HG02943 (cell line): ENCODE data around the gene BMP6.

Source experiments
- ATAC-seq: cut with Tn5 transposase; IDR thresholded peaks from one replicate; pipeline ENCODE4 v1.9.1; 2021; ENCODE audit warnings: mild to moderate bottlenecking, low read depth, moderate library complexity; ENCODE audit not compliant: unreplicated experiment

The BMP6 gene

DNA sequence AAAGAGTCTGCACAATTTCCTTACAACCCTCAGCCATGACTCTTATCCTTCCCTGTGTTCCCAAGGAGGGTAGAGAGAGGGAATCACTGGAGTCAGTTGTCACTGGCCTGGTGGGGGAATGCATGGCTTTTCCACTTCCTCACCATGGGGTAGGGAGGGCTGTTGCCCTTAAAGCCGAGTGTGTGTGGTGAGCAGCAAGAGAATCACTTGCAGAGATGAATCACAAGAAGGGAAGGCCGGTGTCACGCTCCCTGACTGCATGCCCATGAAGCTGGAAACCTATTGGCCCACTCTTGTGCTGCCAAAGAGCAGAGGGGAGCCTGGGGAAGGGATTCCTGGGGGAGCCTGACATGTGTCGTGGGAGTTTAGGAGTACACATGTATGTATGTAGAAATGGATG is 18.1 kb upstream of the BMP6 start:
- ATAC-seq: no peak

- no peak for ATAC-seq
These were observed 6.5 kb upstream of the BMP6 start for GRCh38 chr6:7719364-7719850.

- ATAC-seq: no peak
These were observed 5.6 kb upstream of the BMP6 start for GRCh38 chr6:7720346-7720745.

DNA sequence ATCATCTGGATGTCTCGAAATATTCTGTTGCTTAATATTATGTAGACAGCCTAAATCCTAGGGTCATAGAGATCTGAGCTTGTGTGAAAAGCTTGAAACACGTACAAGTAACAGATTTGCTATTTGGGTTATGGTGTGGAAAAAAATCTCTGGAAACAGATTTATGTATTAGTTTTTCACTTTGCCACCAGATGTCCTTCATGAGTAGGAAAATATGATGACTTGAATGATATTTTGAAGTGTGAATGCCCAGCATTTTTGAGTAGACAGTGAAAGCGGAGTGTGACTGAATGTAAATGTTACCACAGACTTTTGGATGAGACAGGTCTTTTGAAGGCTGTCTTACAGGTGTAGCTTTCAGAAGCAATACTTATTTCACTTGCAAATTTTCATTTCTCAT is 4.2 kb upstream of the BMP6 start:
- ATAC-seq: no peak

DNA sequence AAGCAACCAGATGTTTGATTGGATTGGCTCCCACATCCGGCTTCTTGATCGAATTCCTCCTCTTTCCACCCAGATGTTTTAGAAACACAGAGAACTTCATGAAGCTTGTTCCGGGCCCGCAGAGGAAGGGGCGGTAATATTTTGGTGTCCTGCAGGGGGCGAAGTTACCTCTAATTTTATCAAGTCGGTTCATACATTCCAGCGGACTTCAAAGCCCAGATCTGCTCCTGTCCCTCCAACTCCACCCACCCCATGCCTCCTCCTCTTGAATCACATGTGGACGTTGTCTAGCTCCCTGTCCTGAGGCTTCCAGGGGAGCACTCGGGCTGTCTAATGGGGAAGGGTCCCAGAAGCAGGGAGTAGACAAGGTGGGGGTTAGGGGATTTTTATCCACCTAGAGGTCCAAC is 2.9 kb upstream of the BMP6 start:
- no peak for ATAC-seq

DNA sequence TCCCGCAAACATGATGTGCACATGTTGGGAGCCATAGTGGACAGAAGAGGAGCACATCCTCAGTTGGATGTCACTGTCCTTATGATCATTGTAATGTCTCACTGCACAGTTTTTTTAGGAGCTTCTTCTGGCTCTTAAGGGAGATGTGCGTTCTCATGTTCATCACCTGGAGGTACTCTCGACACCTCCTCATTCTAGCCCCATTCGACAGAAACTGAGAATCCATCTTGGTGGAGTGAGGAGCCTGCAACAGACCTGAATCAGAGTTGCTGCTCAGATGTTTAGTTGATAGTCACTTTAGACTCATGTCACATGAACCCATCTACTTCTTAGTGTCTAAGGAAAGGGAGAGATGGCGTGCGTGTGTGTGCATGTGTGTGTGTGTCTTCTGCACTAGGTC is 2.3 kb upstream of the BMP6 start:
- no peak for ATAC-seq

- ATAC-seq: no peak
These were observed 487 bp upstream of the BMP6 start for GRCh38 chr6:7725412-7725811.

GRCh38 chr6:7726416-7727085 is 652 bp downstream of the BMP6 start:
- ATAC-seq: no peak

GRCh38 chr6:7727086-7727945 is 1.4 kb downstream of the BMP6 start:
- ATAC-seq: no peak

DNA sequence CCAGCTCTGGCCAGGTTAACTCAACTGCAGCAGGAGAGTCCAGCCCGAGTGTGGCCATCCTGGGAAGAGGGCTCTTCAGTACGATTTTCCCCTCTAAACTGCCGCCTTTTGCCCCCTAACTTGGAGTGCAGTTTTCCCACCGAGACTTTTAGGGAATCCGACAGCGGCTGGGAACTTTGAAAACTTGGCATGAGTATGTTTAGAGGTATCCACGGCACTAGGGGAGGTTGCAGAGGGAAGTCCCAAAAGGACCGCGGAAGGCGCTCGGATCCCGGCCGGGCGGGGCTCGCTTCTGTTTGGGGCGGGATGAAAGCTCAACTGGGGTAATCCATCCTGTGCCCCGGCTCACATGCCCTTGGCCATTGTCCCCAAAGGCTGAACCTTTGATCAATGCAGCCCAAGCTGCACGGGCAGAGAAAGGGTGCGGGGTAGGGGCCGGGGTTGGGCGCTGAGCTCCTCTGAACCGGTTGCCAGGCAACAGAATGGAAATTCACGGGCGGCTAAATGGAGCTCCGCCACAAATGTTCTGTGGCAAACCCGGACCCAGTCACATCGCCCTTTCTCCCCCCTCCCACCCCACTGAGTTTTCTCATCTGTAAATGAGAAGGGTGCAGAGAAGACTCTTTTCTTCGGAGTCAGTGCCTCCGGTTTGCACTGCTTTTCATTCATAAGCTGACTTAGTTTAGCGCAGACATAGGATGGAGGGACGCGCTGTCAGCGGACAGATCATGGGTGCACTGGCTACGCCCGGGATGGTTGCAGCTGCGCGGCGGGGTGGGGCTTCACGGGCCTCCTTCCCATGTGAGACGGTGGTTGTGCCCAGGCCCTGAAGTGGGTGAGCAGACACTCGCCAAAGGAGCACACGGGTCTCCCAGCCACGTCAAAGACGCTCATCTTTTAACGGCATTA is 2.3 kb downstream of the BMP6 start:
- no peak for ATAC-seq

GRCh38 chr6:7728855-7729590 is 3.1 kb downstream of the BMP6 start:
- ATAC-seq: no peak

DNA sequence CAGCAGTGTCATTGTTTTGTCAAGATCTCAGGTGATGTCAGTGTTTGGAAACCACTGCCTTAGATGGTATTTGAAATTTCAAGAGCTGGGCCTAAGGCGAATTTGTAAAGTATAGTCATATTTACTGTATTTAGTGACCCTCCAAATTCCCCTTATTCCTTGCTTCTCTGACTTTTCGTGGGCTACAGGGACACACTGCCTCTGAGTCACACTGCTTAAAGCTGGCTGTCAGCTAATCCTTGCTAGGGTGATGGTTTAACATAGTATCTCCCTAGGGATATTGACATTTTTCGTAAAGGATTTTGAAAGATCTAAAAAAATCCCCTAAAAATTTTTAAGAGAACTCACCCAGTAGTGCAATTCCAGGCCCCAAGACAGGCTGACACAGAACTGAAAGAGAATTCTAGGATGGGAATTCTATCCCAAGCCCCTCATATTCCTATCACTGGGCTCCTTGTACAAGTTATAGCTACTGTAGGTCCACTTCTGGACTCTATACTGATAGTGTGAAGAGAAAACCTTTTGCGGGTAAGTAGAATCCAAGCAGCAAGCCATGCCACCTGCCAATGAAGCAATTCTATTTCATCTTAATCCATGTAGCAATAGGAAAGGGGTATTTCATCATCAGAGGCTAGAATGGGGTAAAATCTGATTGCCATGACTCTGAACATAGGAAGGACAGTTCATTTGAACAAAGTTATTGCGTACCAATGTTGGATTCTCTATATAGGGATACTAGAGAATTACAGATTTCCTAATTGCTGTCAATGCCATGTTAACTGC is 4.3 kb downstream of the BMP6 start:
- no peak for ATAC-seq

DNA sequence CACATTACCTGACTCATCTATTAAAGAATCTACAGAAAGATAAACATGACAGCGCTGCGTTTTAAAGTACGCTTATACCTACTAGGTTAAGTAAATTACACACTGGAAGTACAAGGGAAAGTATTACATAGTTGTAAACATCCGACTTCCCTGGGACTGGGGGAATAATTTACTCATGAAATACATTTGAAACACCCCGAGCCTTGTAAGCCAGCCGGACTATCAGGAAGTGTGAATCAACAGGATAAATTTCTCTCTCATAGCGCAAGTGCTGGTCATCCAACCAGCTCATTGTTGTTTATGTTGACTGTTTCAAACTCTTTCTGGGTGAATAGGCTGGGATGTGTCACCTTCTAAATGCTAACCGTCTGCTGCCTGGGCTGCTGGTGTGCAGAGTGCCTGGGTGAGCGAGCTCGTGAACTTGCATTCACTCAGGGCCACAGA is 4.9 kb downstream of the BMP6 start:
- ATAC-seq: no peak

DNA sequence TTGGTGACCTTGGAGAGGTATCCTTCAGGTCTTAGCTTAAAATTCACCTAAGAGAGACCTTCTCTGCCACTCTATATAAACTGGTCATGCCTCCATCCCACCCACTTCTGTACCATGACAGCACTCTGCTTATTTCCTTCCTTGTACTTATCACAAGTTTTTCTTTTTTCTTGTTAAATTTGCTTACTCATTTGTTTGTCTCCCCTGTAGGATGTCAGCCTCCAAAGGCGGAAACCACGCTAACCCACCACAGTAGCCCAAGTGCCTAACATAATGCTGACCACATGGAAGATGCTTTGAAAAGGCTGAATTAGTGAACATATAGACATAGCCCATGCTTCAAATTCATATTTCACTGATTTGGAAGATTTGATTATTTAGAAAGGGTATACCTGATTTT is 5.4 kb downstream of the BMP6 start:
- no peak for ATAC-seq

DNA sequence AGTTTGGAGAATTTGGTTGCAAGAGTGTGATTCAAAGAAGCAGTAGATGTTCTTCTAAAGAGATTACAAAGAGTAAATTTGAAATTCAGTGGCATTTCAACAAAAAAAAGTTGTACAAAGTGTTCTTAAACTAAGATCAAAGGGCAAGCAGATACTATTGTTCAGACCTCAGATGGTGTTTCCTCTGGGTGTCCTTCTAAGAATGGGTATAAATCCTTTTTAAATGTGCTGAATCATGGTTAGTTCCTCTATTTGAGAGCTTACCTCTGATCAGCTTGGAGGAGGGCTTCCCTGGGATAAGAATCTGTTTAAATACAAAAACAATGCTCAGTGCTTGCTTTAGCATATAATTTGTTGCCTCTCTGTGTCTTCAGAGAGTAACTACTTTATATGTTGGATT is 6.3 kb downstream of the BMP6 start:
- no peak for ATAC-seq

GRCh38 chr6:7734707-7735383 is 8.9 kb downstream of the BMP6 start:
- ATAC-seq: no peak

DNA sequence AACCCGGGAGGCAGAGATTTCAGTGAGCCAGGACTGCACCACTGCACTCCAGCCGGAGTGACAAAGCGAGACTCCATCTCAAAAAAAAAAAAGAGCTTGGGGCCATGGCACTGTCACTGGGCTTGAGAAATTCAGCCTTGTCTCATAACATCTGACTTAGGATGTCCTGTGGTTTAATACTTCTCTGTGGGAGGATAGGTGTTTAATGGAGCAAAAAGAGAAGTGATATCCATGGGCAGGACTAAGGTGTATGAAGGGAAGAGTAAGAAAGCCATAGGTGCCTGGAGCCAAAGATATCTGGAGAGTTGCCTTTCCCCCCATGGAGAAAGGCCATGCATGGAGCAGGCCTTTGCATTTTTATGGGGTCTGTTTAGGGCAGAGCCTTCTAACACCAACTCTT is 11.2 kb downstream of the BMP6 start:
- ATAC-seq: no peak

GRCh38 chr6:7737867-7738266 is 12.0 kb downstream of the BMP6 start:
- ATAC-seq: no peak

- no peak for ATAC-seq
These were observed 16.4 kb downstream of the BMP6 start for GRCh38 chr6:7742223-7742785.
